ENCODE results near the gene ACP5. TPM values are rescaled to one million over a fixed set of nuclear protein-coding genes. Genes with fewer than 3 reads are reported as not detected.
A peak's percentile ranks its signal among the peaks of the same experiment; 100 is the strongest.

Gene ACP5
- total RNA-seq, 2 experiments from 2014 or later = 13.4 to 15.3 TPM

DNA sequence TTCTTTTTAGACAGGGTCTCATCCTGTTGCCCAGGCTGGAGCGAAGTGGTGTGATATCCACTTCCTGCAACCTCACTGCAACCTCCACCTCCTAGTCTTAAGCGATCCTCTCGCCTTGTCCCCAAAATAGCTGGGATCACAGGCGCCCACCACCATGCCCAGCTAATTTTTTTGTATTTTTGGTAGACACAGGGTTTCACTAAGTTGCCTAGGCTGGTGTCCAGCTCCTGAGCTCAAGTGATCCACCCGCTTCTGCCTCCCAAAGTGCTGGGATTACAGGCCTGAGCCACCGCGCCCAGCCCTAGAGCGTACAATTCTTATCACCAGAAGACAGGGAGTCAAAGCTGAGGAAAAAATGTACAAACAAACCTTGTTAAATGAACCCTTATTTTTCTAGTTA is 13.9 kb downstream of the ACP5 start:
- H3K4me3 Mint-ChIP-seq = no peak overlapping the region
- Histone ChIP-seq H3K27ac (ENCODE audit: low read depth in 1 of 2, low read length in 2 of 2) (no peak overlapping the region), H3K36me3 (ENCODE audit: insufficient read depth, low read length) (no peaks in the 10 kb centered on the region), H3K4me1 (ENCODE audit: insufficient read depth, low read length) (peaks cover 22% of the 10 kb centered on the region), H3K4me3 (ENCODE audit: low read length) (no peak overlapping the region), H3K27me3 (ENCODE audit: control insufficient read depth in 1 of 2, insufficient read depth in 2 of 2, low read length in 2 of 2) (no peaks in the 10 kb centered on the region), H3K9me3 (ENCODE audit: control insufficient read depth in 1 of 2, insufficient read depth in 1 of 2, low read length in 2 of 2) (no peaks in the 10 kb centered on the region)
- ATAC-seq (ENCODE audit: poor library complexity) (no peak), DNase-seq (no peak)
- intact Hi-C loops (cut with DNase I, micrococcal nuclease) = no loop called here
- peaks cover 9% of the 10 kb centered on the region for H3K36me3 Mint-ChIP-seq (ENCODE audit: low read depth)
- TF ChIP-seq, protein P1, sequence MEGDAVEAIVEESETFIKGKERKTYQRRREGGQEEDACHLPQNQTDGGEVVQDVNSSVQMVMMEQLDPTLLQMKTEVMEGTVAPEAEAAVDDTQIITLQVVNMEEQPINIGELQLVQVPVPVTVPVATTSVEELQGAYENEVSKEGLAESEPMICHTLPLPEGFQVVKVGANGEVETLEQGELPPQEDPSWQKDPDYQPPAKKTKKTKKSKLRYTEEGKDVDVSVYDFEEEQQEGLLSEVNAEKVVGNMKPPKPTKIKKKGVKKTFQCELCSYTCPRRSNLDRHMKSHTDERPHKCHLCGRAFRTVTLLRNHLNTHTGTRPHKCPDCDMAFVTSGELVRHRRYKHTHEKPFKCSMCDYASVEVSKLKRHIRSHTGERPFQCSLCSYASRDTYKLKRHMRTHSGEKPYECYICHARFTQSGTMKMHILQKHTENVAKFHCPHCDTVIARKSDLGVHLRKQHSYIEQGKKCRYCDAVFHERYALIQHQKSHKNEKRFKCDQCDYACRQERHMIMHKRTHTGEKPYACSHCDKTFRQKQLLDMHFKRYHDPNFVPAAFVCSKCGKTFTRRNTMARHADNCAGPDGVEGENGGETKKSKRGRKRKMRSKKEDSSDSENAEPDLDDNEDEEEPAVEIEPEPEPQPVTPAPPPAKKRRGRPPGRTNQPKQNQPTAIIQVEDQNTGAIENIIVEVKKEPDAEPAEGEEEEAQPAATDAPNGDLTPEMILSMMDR (IDR thresholded peaks at IDR 0.05) = no peak
- no peaks in the 10 kb centered on the region for H3K9me3 Mint-ChIP-seq
- POLR2A ChIA-PET = interaction anchor here (0.8 kb wide), 1 partner anchor 15 kb away, joined by 3 read pairs; no protein-coding TSS in a partner anchor
- H3K4me1 Mint-ChIP-seq (ENCODE audit: low read depth) = peaks cover 15% of the 10 kb centered on the region
- H3K27me3 Mint-ChIP-seq = no peaks in the 10 kb centered on the region
- no peak overlapping the region for H3K27ac Mint-ChIP-seq
- CTCF ChIA-PET = no interaction called here

DNA sequence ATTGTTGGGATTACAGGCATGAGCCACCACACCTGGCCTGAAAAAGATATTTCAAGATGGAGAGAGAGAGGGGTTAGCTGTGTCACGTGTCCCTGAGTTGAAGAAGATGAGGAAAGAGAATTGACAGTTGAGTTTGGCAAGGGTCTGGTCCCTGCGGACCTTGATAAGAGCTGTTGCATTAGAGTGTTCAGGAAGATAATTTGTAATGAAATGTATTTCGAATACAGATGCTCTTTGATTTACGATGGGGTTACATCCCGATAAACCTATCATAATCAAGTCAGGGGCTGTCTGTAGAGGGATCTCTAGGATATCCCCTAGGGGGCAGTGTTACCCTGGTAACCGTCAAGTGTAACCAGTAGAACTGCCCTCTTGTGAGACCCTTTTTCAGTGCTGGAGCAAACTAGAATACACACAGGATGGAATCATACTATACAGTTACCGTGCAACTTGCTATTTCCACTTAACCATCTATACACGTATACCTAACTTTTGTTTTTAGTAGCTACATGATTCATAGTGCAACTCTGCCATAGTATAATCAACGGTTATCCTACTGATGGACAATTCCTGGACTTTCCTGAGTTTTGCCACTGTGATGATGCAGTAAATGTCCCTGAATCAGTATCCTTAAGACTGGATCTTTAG is 16.9 kb downstream of the ACP5 start:
- peak overlapping the region; percentile 91 for H3K4me3 Mint-ChIP-seq
- no peaks in the 10 kb centered on the region for H3K27me3 Mint-ChIP-seq
- ChIA-PET CTCF (interaction anchor here (0.5 to 1.4 kb wide), 8 partner anchors 16 to 140 kb away, joined by 3 to 4 read pairs (median 3); no protein-coding TSS in a partner anchor), POLR2A (interaction anchor here (1.0 to 2.7 kb wide), 2 partner anchors 18 to 179 kb away, joined by 3 to 11 read pairs; no protein-coding TSS in a partner anchor)
- peaks cover 7% of the 10 kb centered on the region for H3K36me3 ChIP-seq (ENCODE audit: insufficient read depth, low read length)
- ATAC-seq (ENCODE audit: poor library complexity) = peak; percentile 33
- no peaks in the 10 kb centered on the region for H3K9me3 ChIP-seq (ENCODE audit: control insufficient read depth in 1 of 2, insufficient read depth in 1 of 2, low read length in 2 of 2)
- H3K4me1 ChIP-seq (ENCODE audit: insufficient read depth, low read length) = peaks cover 37% of the 10 kb centered on the region
- no peaks in the 10 kb centered on the region for H3K9me3 Mint-ChIP-seq
- intact Hi-C loops (cut with DNase I, micrococcal nuclease) = loop anchor here (1.0 kb wide), 1 partner anchor 27 kb away; no protein-coding TSS in a partner anchor
- no peaks in the 10 kb centered on the region for H3K27me3 ChIP-seq (ENCODE audit: control insufficient read depth in 1 of 2, insufficient read depth in 2 of 2, low read length in 2 of 2)
- TF ChIP-seq, protein P1 (IDR thresholded peaks at IDR 0.05) = peak; percentile 74
- H3K4me3 ChIP-seq (ENCODE audit: low read length) = peak overlapping the region; percentile 94
- peak overlapping the region; percentile 70 for H3K27ac Mint-ChIP-seq
- H3K27ac ChIP-seq (ENCODE audit: low read depth in 1 of 2, low read length in 2 of 2) = no peak overlapping the region
- H3K4me1 Mint-ChIP-seq (ENCODE audit: low read depth) = peaks cover 34% of the 10 kb centered on the region
- peak in 11 of 14 experiments; percentile 18 to 84 (median 48) for DNase-seq
- peaks cover 24% of the 10 kb centered on the region for H3K36me3 Mint-ChIP-seq (ENCODE audit: low read depth)

GRCh38 chr19:11558881-11559828 is 18.3 kb downstream of the ACP5 start, which contains the start of gene ELOF1:
TSS of gene ELOF1 (minus strand) at chr19:11559230. CDS start at chr19:11554347, 4,883 bp downstream.
- H3K4me1 Mint-ChIP-seq (ENCODE audit: low read depth) = peaks cover 41% of the 10 kb centered on the region
- Histone ChIP-seq H3K27me3 (ENCODE audit: control insufficient read depth in 1 of 2, insufficient read depth in 2 of 2, low read length in 2 of 2) (no peaks in the 10 kb centered on the region), H3K9me3 (ENCODE audit: control insufficient read depth in 1 of 2, insufficient read depth in 1 of 2, low read length in 2 of 2) (no peaks in the 10 kb centered on the region), H3K4me3 (ENCODE audit: low read length) (peak within 1 kb of the TSS; percentile 94), H3K4me1 (ENCODE audit: insufficient read depth, low read length) (peaks cover 40% of the 10 kb centered on the region), H3K27ac (ENCODE audit: low read depth in 1 of 2, low read length in 2 of 2) (peak within 1 kb of the TSS; percentile 47 to 64), H3K36me3 (ENCODE audit: insufficient read depth, low read length) (peaks cover 18% of the 10 kb centered on the region)
- H3K27ac Mint-ChIP-seq = peak within 1 kb of the TSS; percentile 79
- ATAC-seq (ENCODE audit: poor library complexity) (peak; percentile 93), DNase-seq (peak; percentile 90 to 99 (median 96))
- POLR2A ChIA-PET = interaction anchor here (0.6 to 2.7 kb wide), 10 partner anchors 17 to 800 kb away, joined by 3 to 11 read pairs (median 6); partner anchors contain the start of genes ECSIT, ODAD3, PRKCSH and SWSAP1
- H3K27me3 Mint-ChIP-seq = no peaks in the 10 kb centered on the region
- CTCF ChIA-PET = interaction anchor here (0.7 to 1.4 kb wide), 7 partner anchors 22 to 430 kb away, joined by 3 to 8 read pairs (median 4); partner anchors contain the start of genes ECSIT, ELAVL3 and PRKCSH
- H3K9me3 Mint-ChIP-seq = no peaks in the 10 kb centered on the region
- intact Hi-C loops (cut with DNase I, micrococcal nuclease) = loop anchor here (1.0 to 2.0 kb wide), 3 partner anchors 20 to 54 kb away; partner anchors contain the start of genes ECSIT (in 2 of the 2) and ZNF653 (in 1 of the 2)
- peaks cover 32% of the 10 kb centered on the region for H3K36me3 Mint-ChIP-seq (ENCODE audit: low read depth)
- H3K4me3 Mint-ChIP-seq = peak within 1 kb of the TSS; percentile 96
- TF ChIP-seq, protein P1 (IDR thresholded peaks at IDR 0.05) = no peak
